ENCODE measurements around the gene HNRNPM. TPM values are rescaled to one million over a fixed set of nuclear protein-coding genes. Genes with fewer than 3 reads are reported as not detected.
A peak's percentile ranks its signal among the peaks of the same experiment; 100 is the strongest.

The HNRNPM gene
- total and polyA plus RNA-seq, 7 donors, result 62.8 to 224 (median 83.9) TPM

GRCh38 chr19:8504919-8505318, 60.1 kb downstream of the HNRNPM start:
- H3K36me3 ChIP-seq, result no peaks in the 10 kb centered on the region
- H3K27me3 ChIP-seq, result no peaks in the 10 kb centered on the region
- no peak overlapping the region for H3K4me3 ChIP-seq
- 76 to 85% methylated on average over 6 of the region's 6 CpGs for WGBS, 2 donors
- TF ChIP-seq CTCF (IDR thresholded peaks at IDR 0.05) (no peak), POLR2AphosphoS5 (IDR thresholded peaks at IDR 0.05) (no peak), EP300 (IDR thresholded peaks at IDR 0.05) (no peak), POLR2A (IDR thresholded peaks at IDR 0.05) (no peak)
- H3K27ac ChIP-seq, result no peak overlapping the region
- no peaks in the 10 kb centered on the region for H3K9me3 ChIP-seq
- H3K4me1 ChIP-seq, result peaks cover 0 to 20% (median 11%) of the 10 kb centered on the region in 4 donors
- DNase-seq, result no peak
- intact Hi-C loops (cut with DNase I), result loop anchor here (5.0 kb wide), 1 partner anchor 108 kb away; no protein-coding TSS in a partner anchor

DNA sequence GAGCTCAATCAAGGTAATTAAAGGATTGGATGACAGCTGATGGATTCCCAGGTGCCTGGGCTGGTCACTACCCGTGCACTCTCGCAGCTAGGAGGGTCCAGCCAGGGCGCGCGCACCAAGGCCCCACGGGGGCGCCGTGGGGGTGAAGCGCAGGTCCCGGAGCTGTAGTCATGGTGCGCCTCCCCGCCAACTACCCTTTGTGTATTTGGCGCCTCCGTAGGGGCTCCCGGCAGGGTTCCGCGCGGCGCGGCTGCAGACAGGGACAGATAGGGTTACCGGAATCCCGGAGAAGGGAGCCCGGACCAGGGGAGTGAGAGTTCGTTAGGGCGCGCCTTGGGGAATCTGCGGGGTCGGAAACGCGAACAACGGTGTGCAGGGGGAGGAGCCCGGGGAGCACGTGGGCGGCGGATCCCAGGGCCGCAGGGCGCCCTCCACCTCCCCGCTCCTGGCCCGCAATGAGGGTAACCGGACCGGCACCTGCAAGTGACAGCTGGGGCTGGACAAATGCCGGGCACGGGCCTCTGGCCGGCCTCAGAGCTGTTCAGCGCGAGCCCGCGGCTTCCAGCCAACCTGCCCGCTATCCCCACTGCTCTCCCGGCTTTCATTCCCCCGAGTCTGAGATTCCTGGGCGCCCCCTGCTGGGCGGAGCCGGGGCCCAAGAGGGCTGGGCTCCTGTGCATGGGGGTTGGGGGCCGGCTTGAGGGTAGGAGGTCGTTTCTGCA, 61.1 kb downstream of the HNRNPM start:
- Histone ChIP-seq H3K4me1 (peaks cover 0 to 20% (median 11%) of the 10 kb centered on the region in 4 donors), H3K27me3 (no peaks in the 10 kb centered on the region), H3K9me3 (no peaks in the 10 kb centered on the region), H3K4me3 (peak overlapping the region; percentile 23 to 59 (median 54)), H3K36me3 (peaks cover 0 to 5% (median 0%) of the 10 kb centered on the region in 4 donors), H3K27ac (peak overlapping the region in 3 of 4 donors; percentile 8 to 43 (median 8))
- TF ChIP-seq EP300 (IDR thresholded peaks at IDR 0.05) (no peak), POLR2AphosphoS5 (IDR thresholded peaks at IDR 0.05) (peak in 1 of 4 donors; percentile 43), CTCF (IDR thresholded peaks at IDR 0.05) (peak; percentile 82 to 86 (median 86))
- 1% methylated on average over 56 of the region's 56 CpGs for WGBS, 2 donors
- intact Hi-C loops (cut with DNase I), result loop anchor here (1.0 to 5.0 kb wide), 3 partner anchors 93 to 152 kb away; partner anchors contain the start of gene MARCHF2
- DNase-seq, result peak; percentile 85

DNA sequence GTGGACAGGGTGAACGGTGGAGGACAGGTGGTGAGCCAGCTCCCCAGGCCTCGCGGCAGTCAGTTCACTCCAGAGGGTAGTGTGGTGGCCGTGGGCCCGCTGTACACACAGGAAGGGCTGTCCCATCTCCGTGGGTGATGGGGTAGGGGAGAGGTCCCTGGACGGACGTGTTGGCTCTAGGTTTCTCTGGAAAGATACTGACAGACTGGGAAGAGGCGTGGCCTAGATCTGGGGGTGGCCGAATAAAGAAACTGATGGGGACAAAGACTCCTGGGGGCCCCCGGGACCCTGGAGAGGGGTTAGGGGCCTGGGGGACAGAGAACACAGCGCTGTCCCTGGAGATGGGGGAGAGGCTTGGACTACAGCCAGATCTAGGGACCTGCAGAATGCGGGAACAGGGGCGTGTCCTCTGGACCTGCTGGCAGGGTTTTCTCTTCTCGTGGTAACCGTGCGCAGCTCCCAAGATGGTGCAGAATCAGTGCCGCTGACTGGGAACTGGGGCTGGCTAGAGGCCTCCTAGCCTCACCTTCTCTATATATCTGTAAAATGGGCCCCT, 61.7 kb downstream of the HNRNPM start:
- Histone ChIP-seq H3K4me3 (peak overlapping the region; percentile 23 to 59 (median 54)), H3K27me3 (no peaks in the 10 kb centered on the region), H3K36me3 (peaks cover 0 to 12% (median 0%) of the 10 kb centered on the region in 4 donors), H3K27ac (peak overlapping the region in 3 of 4 donors; percentile 8 to 43 (median 8)), H3K9me3 (no peaks in the 10 kb centered on the region), H3K4me1 (peaks cover 0 to 22% (median 13%) of the 10 kb centered on the region in 4 donors)
- no peak for TF ChIP-seq CTCF (IDR thresholded peaks at IDR 0.05)
- no peak for TF ChIP-seq POLR2A (IDR thresholded peaks at IDR 0.05)
- TF ChIP-seq EP300 (IDR thresholded peaks at IDR 0.05), result no peak
- peak in 1 of 4 donors; percentile 7 for TF ChIP-seq POLR2AphosphoS5 (IDR thresholded peaks at IDR 0.05)
- intact Hi-C loops (cut with DNase I), result loop anchor here (1.0 to 5.0 kb wide), 3 partner anchors 94 to 152 kb away; partner anchors contain the start of gene MARCHF2
- 14 to 34% methylated on average over 18 of the region's 18 CpGs for WGBS, 2 donors
- no peak for DNase-seq

GRCh38 chr19:8510589-8511115, 65.9 kb downstream of the HNRNPM start:
- no peaks in the 10 kb centered on the region for H3K9me3 ChIP-seq
- no peak overlapping the region for H3K4me3 ChIP-seq
- DNase-seq, result no peak
- WGBS, 2 donors, result 90 to 92% methylated on average over 52 of the region's 52 CpGs
- no peak for TF ChIP-seq EP300 (IDR thresholded peaks at IDR 0.05)
- no peak for TF ChIP-seq CTCF (IDR thresholded peaks at IDR 0.05)
- TF ChIP-seq POLR2AphosphoS5 (IDR thresholded peaks at IDR 0.05), result no peak
- TF ChIP-seq POLR2A (IDR thresholded peaks at IDR 0.05), result no peak
- H3K27me3 ChIP-seq, result no peaks in the 10 kb centered on the region
- intact Hi-C loops (cut with DNase I), result no loop called here
- H3K36me3 ChIP-seq, result peaks cover 0 to 13% (median 0%) of the 10 kb centered on the region in 4 donors
- no peak overlapping the region for H3K27ac ChIP-seq
- H3K4me1 ChIP-seq, result peaks cover 0 to 44% (median 36%) of the 10 kb centered on the region in 4 donors
